K562 (cell line): ENCODE measurements around the gene KIF14. TPM values are rescaled to one million over a fixed set of nuclear protein-coding genes. Genes with fewer than 3 reads are reported as not detected.

Source experiments
- ARHGAP35 ChIP-seq: fragments of 450-650 bp; IDR thresholded peaks from 2 replicates; pipeline ENCODE4 v1.6.1; 2018; ENCODE audit not compliant: partially characterized antibody
- CTCF ChIP-seq, 3 experiments: IDR thresholded peaks in 2 of 3; conservative IDR thresholded peaks in 1 of 3; 2 replicates each; pipeline ENCODE4 v1.5.1; 2011 to 2012; ENCODE audit warnings: low read length in 3 of 3, mild to moderate bottlenecking in 3 of 3, control low read depth in 2 of 3, improper control_type of control experiment in 1 of 3, inconsistent platforms in 1 of 3, low read depth in 1 of 3, mixed read lengths in 1 of 3, moderate library complexity in 1 of 3; ENCODE audit not compliant: insufficient read depth in 2 of 3
- ESRRB ChIP-seq: fragments of 250-450 bp; sonication (Bioruptor Pico); IDR thresholded peaks from 2 replicates; pipeline ENCODE4 v1.5.0; 2020; ENCODE audit warnings: mild to moderate bottlenecking, moderate library complexity, borderline replicate concordance
- GABPB2 ChIP-seq: fragments of 250-450 bp; sonication (Bioruptor Pico); conservative IDR thresholded peaks from 2 replicates; pipeline ENCODE4 v1.5.1; 2021; ENCODE audit warnings: mild to moderate bottlenecking
- KDM2B ChIP-seq: fragments of 250-450 bp; sonication (Bioruptor Pico); IDR thresholded peaks from 2 replicates; pipeline ENCODE4 v1.8.0; 2021; ENCODE audit warnings: mild to moderate bottlenecking, moderate library complexity
- MAZ ChIP-seq, 2 experiments: fragments of 450-650 bp in 1 of 2; sonication (generic) in 1 of 2; formaldehyde crosslinking; IDR thresholded peaks in 1 of 2; conservative IDR thresholded peaks in 1 of 2; 2 replicates each; pipeline versions ENCODE4 v1.4.0 to v1.5.0; 2020; ENCODE audit warnings: mild to moderate bottlenecking in 1 of 2, missing genetic modification reagents in 1 of 2
- MITF ChIP-seq: IDR thresholded peaks from 2 replicates; pipeline ENCODE4 v1.6.1; 2014; ENCODE audit warnings: antibody characterized with exemption
- MYBL2 ChIP-seq, 2 experiments: fragments of 450-650 bp in 1 of 2; sonication (generic) in 1 of 2; formaldehyde crosslinking in 1 of 2; IDR thresholded peaks; 2 replicates each; pipeline versions ENCODE4 v1.6.1 to v1.8.1; 2017 to 2022; ENCODE audit warnings: borderline replicate concordance in 1 of 2, inconsistent platforms in 1 of 2, low read depth in 1 of 2, mild to moderate bottlenecking in 1 of 2, missing genetic modification reagents in 1 of 2, moderate library complexity in 1 of 2
- NUFIP1 ChIP-seq: fragments of 450-650 bp; IDR thresholded peaks from 2 replicates; pipeline ENCODE4 v1.6.1; 2018; ENCODE audit not compliant: partially characterized antibody
- PKNOX1 ChIP-seq: fragments of 450-650 bp; IDR thresholded peaks from 2 replicates; pipeline ENCODE4 v1.6.1; 2016
- RBBP5 ChIP-seq: fragments of 200-600 bp; sonication (generic); IDR thresholded peaks from 2 replicates; pipeline ENCODE4 v1.6.1; 2012; ENCODE audit warnings: borderline replicate concordance, mild to moderate bottlenecking, low read length, control low read depth, inconsistent platforms; ENCODE audit not compliant: insufficient read depth, poor library complexity, severe bottlenecking
- ZBTB43 ChIP-seq: sonication (generic); formaldehyde crosslinking; IDR thresholded peaks from 2 replicates; pipeline ENCODE4 v1.8.0; 2023; ENCODE audit warnings: mild to moderate bottlenecking, missing genetic modification reagents
- ZFP30 ChIP-seq: fragments of 250-450 bp; sonication (Bioruptor Pico); IDR thresholded peaks from 2 replicates; pipeline ENCODE4 v1.8.0; 2022; ENCODE audit warnings: moderate library complexity, mild to moderate bottlenecking, inconsistent platforms, borderline replicate concordance
- ZMIZ1 ChIP-seq, 2 experiments: fragments of 150-350 bp in 1 of 2; IDR thresholded peaks; 2 replicates each; pipeline ENCODE4 v1.6.1; 2012 to 2016; ENCODE audit warnings: low read depth in 2 of 2, low read length in 2 of 2, mild to moderate bottlenecking in 1 of 2, moderate library complexity in 1 of 2
- ZNF764 ChIP-seq: fragments of 250-450 bp; sonication (Bioruptor Pico); IDR thresholded peaks from 2 replicates; pipeline ENCODE4 v1.4.0; 2020; ENCODE audit warnings: low read depth, mild to moderate bottlenecking, moderate library complexity
- polyA plus RNA-seq, 8 experiments: library from polyadenylated mRNA; depleted of rRNA in 4 of 8; stranded (reverse) in 5 of 8; unstranded in 3 of 8; fragments of >200 nt; fragmentation: Nextera tagmentation in 2 of 8; fragmentation: Illumina TruSeq in 1 of 8; extraction: Ambion mirVana in 2 of 8; extraction: Trizol in 1 of 8; gene quantifications; 2 replicates each; pipeline versions ENCODE4 v1.2.1 to v1.2.3, GENCODE V29; 2011 to 2014; ENCODE audit warnings: inconsistent platforms in 1 of 8, missing spikeins in 1 of 8
- total RNA-seq, 7 experiments: library from RNA; depleted of rRNA in 6 of 7; stranded (reverse); fragments of >200 nt in 6 of 7; fragmentation: Illumina TruSeq in 2 of 7; extraction: Trizol in 2 of 7; gene quantifications; 2 replicates each; pipeline versions ENCODE4 v1.2.1 to v1.2.3, GENCODE V29; 2011 to 2021; ENCODE audit warnings: low replicate concordance in 1 of 7

The KIF14 gene
- total and polyA plus RNA-seq, 9 of the 15 experiments (the other 6 are each of a cell fraction or from before 2014, with no cell fraction given), result 11.5 to 47.4 (median 29.0) TPM

GRCh38 chr1:200669314-200670241, 49.0 kb upstream of the KIF14 start, which contains the start of gene DDX59 (continued):
- TF ChIP-seq MITF (peak; percentile 78), PKNOX1 (peak; percentile 44; the same call in 1 of the 2 replicates), GABPB2 (CRISPR knock-in tag) (no peak), MYBL2 (IDR thresholded peaks at IDR 0.05; ENCODE audit: low read depth) (no peak), MYBL2 (CRISPR knock-in tag; IDR thresholded peaks at IDR 0.05; ENCODE audit: borderline replicate concordance) (no peak), MAZ (CRISPR knock-in tag; conservative IDR thresholded peaks at IDR 0.05 in 1 of 2, IDR thresholded peaks at IDR 0.05 in 1 of 2) (peak; percentile 97), ZBTB43 (CRISPR knock-in tag) (peak; percentile 93), ZMIZ1 (IDR thresholded peaks at IDR 0.05; ENCODE audit: low read depth in 2 of 2, low read length in 2 of 2) (peak in 1 of 2 experiments; percentile 16; a peak in 1 of 4 replicates), ARHGAP35 (no peak), ESRRB (no peak), CTCF (IDR thresholded peaks at IDR 0.05 in 2 of 3, conservative IDR thresholded peaks at IDR 0.05 in 1 of 3; ENCODE audit: insufficient read depth in 2 of 3, low read depth in 1 of 3, low read length in 3 of 3) (no peak), ZFP30 (no peak), KDM2B (CRISPR knock-in tag) (peak; percentile 83), ZNF764 (CRISPR knock-in tag) (no peak), RBBP5 (peak; percentile 83), NUFIP1 (peak; percentile 22)
